Measurements from ENCODE around the gene SCAMP3.
"Not testable (repeated sequence)": the region's sequence is repeated elsewhere in the genome, so short reads cannot be mapped to it uniquely, and the experiment has no call there.

Gene SCAMP3

GRCh38 chr1:155254228-155254713 is 7.9 kb downstream of the SCAMP3 start:
- DNase-seq, result no peak

GRCh38 chr1:155253797-155254196 is 8.4 kb downstream of the SCAMP3 start:
- DNase-seq, result no peak

GRCh38 chr1:155253208-155253607 is 9.0 kb downstream of the SCAMP3 start:
- no peak for DNase-seq

GRCh38 chr1:155251566-155251965 is 10.6 kb downstream of the SCAMP3 start:
- DNase-seq, result no peak

GRCh38 chr1:155250633-155251449 is 11.3 kb downstream of the SCAMP3 start:
- DNase-seq, result peak; percentile 74 to 97 (median 91)

GRCh38 chr1:155250246-155250632 is 11.9 kb downstream of the SCAMP3 start:
- no peak for DNase-seq

- DNase-seq, result no peak
These were observed 14.2 kb downstream of the SCAMP3 start for GRCh38 chr1:155247667-155248553.

- DNase-seq, result not testable (repeated sequence)
These were observed 15.4 kb downstream of the SCAMP3 start for GRCh38 chr1:155246796-155247195.

- no peak for DNase-seq
These were observed 17.0 kb downstream of the SCAMP3 start for GRCh38 chr1:155245163-155245524.

GRCh38 chr1:155244368-155245162 is 17.6 kb downstream of the SCAMP3 start:
- DNase-seq, result peak; percentile 99 to 100 (median 100)

- DNase-seq, result peak in 1 of 3 experiments; percentile 50
These were observed 19.3 kb downstream of the SCAMP3 start for GRCh38 chr1:155242805-155243358.

- no peak for DNase-seq
These were observed 20.3 kb downstream of the SCAMP3 start for GRCh38 chr1:155241841-155242264.

- peak; percentile 64 to 97 (median 84) for DNase-seq
These were observed 21.0 kb downstream of the SCAMP3 start for GRCh38 chr1:155241069-155241679.

- no peak for DNase-seq
These were observed 25.7 kb downstream of the SCAMP3 start for GRCh38 chr1:155236451-155236850.

GRCh38 chr1:155235375-155235774 is 26.8 kb downstream of the SCAMP3 start:
- not testable (repeated sequence) for DNase-seq

- not testable (repeated sequence) for DNase-seq
These were observed 28.7 kb downstream of the SCAMP3 start for GRCh38 chr1:155233502-155233901.

- not testable (repeated sequence) for DNase-seq
These were observed 29.9 kb downstream of the SCAMP3 start for GRCh38 chr1:155232001-155232978.

- DNase-seq, result not testable (repeated sequence)
These were observed 30.9 kb downstream of the SCAMP3 start for GRCh38 chr1:155231302-155231701.

GRCh38 chr1:155228096-155228427 is 34.1 kb downstream of the SCAMP3 start:
- no peak for DNase-seq

- peak; percentile 99 to 100 (median 100) for DNase-seq
These were observed 34.7 kb downstream of the SCAMP3 start for GRCh38 chr1:155227261-155228095.
